MCF 10A (cell line): Measurements from ENCODE around the gene ATL3. TPM values are rescaled to one million over a fixed set of nuclear protein-coding genes. Genes with fewer than 3 reads are reported as not detected.

ENCODE experiments used
- BruUV-seq: library from RNA; stranded (reverse); fragments of 400-500 nt; replicated peaks from 2 replicates; lab custom pipeline; 2021; lab: Mats Ljungman, UMichigan
- CTCF ChIA-PET: fragments of 300-600 bp; sonication (Branson Sonifier 250); formaldehyde crosslinking; extraction: SDS; loops from one replicate; lab custom pipeline; 2021; ENCODE audit warnings: antibody characterized with exemption, inconsistent platforms; lab: Yijun Ruan, JAX
- POLR2A ChIA-PET: fragments of 300-600, 350-650 bp; sonication (Branson Sonifier 250); formaldehyde crosslinking; extraction: SDS; loops from one replicate; lab custom pipeline; 2020; ENCODE audit warnings: antibody characterized with exemption, inconsistent platforms; lab: Yijun Ruan, JAX
- DNase-seq: peaks from one replicate; pipeline ENCODE4 v3.0.0-alpha.2; 2018; ENCODE audit not compliant: unreplicated experiment
- H3K27ac Mint-ChIP-seq: one replicate; pipeline ENCODE4 v1.8.0; 2022; ENCODE audit warnings: mild to moderate bottlenecking, low read depth, mixed read lengths; ENCODE audit not compliant: unreplicated experiment
- H3K27me3 Mint-ChIP-seq: one replicate; pipeline ENCODE4 v1.8.0; 2022; ENCODE audit warnings: mixed read lengths; ENCODE audit not compliant: insufficient read depth, unreplicated experiment
- H3K36me3 Mint-ChIP-seq: one replicate; pipeline ENCODE4 v1.8.0; 2022; ENCODE audit warnings: mild to moderate bottlenecking, moderate library complexity, mixed read lengths; ENCODE audit not compliant: insufficient read depth, unreplicated experiment
- H3K4me1 Mint-ChIP-seq: one replicate; pipeline ENCODE4 v1.8.0; 2022; ENCODE audit warnings: mixed read lengths; ENCODE audit not compliant: insufficient read depth, unreplicated experiment
- H3K4me3 Mint-ChIP-seq: one replicate; pipeline ENCODE4 v1.8.0; 2022; ENCODE audit warnings: mild to moderate bottlenecking, moderate library complexity, mixed read lengths; ENCODE audit not compliant: unreplicated experiment
- H3K9me3 Mint-ChIP-seq: one replicate; pipeline ENCODE4 v1.8.0; 2022; ENCODE audit warnings: mixed read lengths; ENCODE audit not compliant: unreplicated experiment
- CTCF ChIP-seq: fragments of 200-600 bp; IDR thresholded peaks from one replicate; pipeline ENCODE4 v1.8.0; 2022; ENCODE audit warnings: antibody characterized with exemption, mild to moderate bottlenecking; ENCODE audit not compliant: unreplicated experiment
- intact Hi-C: fragments of 100-400 bp; cut with micrococcal nuclease; formaldehyde crosslinking; loops from 2 replicates; pipeline ENCODE4 v1.14.1; 2022
- total RNA-seq: library from RNA; stranded (reverse); gene quantifications from 2 replicates; pipeline ENCODE4 v1.2.3, GENCODE V29; 2022

ATL3 gene
- total RNA-seq, 1 experiment from 2014 or later: 74.0 TPM

- peaks cover 20% of the 10 kb centered on the region for H3K4me1 Mint-ChIP-seq
- H3K9me3 Mint-ChIP-seq: no peaks in the 10 kb centered on the region
- intact Hi-C loops: no loop called here
- H3K27me3 Mint-ChIP-seq: no peaks in the 10 kb centered on the region
- no peak within 1 kb of the TSS for H3K27ac Mint-ChIP-seq
- no peak for TF ChIP-seq CTCF
- BruUV-seq: no TSS peak
- peak within 1 kb of the TSS; percentile 73 for H3K4me3 Mint-ChIP-seq
- CTCF ChIA-PET: no interaction called here
- DNase-seq: no peak
- H3K36me3 Mint-ChIP-seq: no peaks in the 10 kb centered on the region
- POLR2A ChIA-PET: no interaction called here
Observed at GRCh38 chr11:63614136-63614671, 57.0 kb downstream of the ATL3 start, which contains the start of gene PLAAT3. Gene PLAAT3 (minus strand): TSS chr11:63614433. CDS start chr11:63614014, 419 bp downstream.

- Mint-ChIP-seq H3K27ac (no peak overlapping the region), H3K4me3 (peak overlapping the region; percentile 73), H3K36me3 (no peaks in the 10 kb centered on the region), H3K9me3 (no peaks in the 10 kb centered on the region), H3K27me3 (no peaks in the 10 kb centered on the region), H3K4me1 (peaks cover 22% of the 10 kb centered on the region)
- intact Hi-C loops: no loop called here
- DNase-seq: no peak
- TF ChIP-seq CTCF: no peak
- ChIA-PET CTCF (interaction anchor here (0.5 kb wide), 1 partner anchor 24 kb away, joined by 4 read pairs; no protein-coding TSS in a partner anchor), POLR2A (interaction anchor here (0.6 kb wide), 1 partner anchor 9 kb away, joined by 3 read pairs; no protein-coding TSS in a partner anchor)
- no TSS peak for BruUV-seq
Observed at GRCh38 chr11:63613517-63614135, 57.5 kb downstream of the ATL3 start.

- Mint-ChIP-seq H3K4me3 (no peak overlapping the region), H3K27ac (no peak overlapping the region), H3K36me3 (no peaks in the 10 kb centered on the region), H3K9me3 (no peaks in the 10 kb centered on the region), H3K4me1 (peaks cover 32% of the 10 kb centered on the region), H3K27me3 (no peaks in the 10 kb centered on the region)
- ChIA-PET POLR2A (no interaction called here), CTCF (no interaction called here)
- no TSS peak for BruUV-seq
- intact Hi-C loops: no loop called here
- no peak for TF ChIP-seq CTCF
- DNase-seq: no peak
Observed at GRCh38 chr11:63612181-63612580, 59.0 kb downstream of the ATL3 start.

- H3K27ac Mint-ChIP-seq: no peak overlapping the region
- no TSS peak for BruUV-seq
- no peak for DNase-seq
- POLR2A ChIA-PET: no interaction called here
- H3K4me1 Mint-ChIP-seq: peaks cover 32% of the 10 kb centered on the region
- CTCF ChIA-PET: no interaction called here
- no peaks in the 10 kb centered on the region for H3K9me3 Mint-ChIP-seq
- H3K27me3 Mint-ChIP-seq: no peaks in the 10 kb centered on the region
- intact Hi-C loops: no loop called here
- no peak overlapping the region for H3K4me3 Mint-ChIP-seq
- TF ChIP-seq CTCF: no peak
- H3K36me3 Mint-ChIP-seq: no peaks in the 10 kb centered on the region
Observed at GRCh38 chr11:63611395-63611747, 59.8 kb downstream of the ATL3 start.
